Left lung (tissue), 10 donors: Measurements from ENCODE around the gene DOK7. TPM values are rescaled to one million over a fixed set of nuclear protein-coding genes. Genes with fewer than 3 reads are reported as not detected.

ENCODE experiments used
- ATAC-seq: fragments of 200-7000 bp; cut with Tn5 transposase; one replicate; pipeline ENCODE4 v1.9.1; 2020; ENCODE audit warnings: moderate library complexity
- DNase-seq, 4 donors: peaks; one replicate each; pipeline ENCODE4 v3.0.0-alpha.2; 2013 to 2020
- H3K27ac ChIP-seq, 2 donors: fragments of 200-600 bp; sonication (generic) in 1 of 2; one replicate each; pipeline versions ENCODE4 v1.5.0 to v1.8.0; 2020 to 2021
- H3K27me3 ChIP-seq, 2 donors: fragments of 200-600 bp; sonication (generic) in 1 of 2; one replicate each; pipeline versions ENCODE4 v1.5.0 to v1.8.0; 2020 to 2021
- H3K36me3 ChIP-seq, 2 donors: fragments of 200-600 bp; sonication (generic) in 1 of 2; one replicate each; pipeline versions ENCODE4 v1.5.0 to v1.8.0; 2020 to 2021
- H3K4me1 ChIP-seq, 2 donors: fragments of 200-600 bp; one replicate each; pipeline ENCODE4 v1.8.0; 2021
- H3K4me3 ChIP-seq, 2 donors: fragments of 200-600 bp; sonication (generic) in 1 of 2; one replicate each; pipeline versions ENCODE4 v1.5.0 to v1.8.0; 2020 to 2021; ENCODE audit warnings: mild to moderate bottlenecking in 1 of 2
- H3K9me3 ChIP-seq, 2 donors: fragments of 200-600 bp; sonication (generic) in 1 of 2; one replicate each; pipeline versions ENCODE4 v1.5.0 to v1.8.0; 2020 to 2021
- intact Hi-C, 2 donors: fragments of 100-400 bp; cut with DNase I; formaldehyde crosslinking; loops; one replicate each; pipeline versions ENCODE4 v1.11.2 to v1.14.2; 2022
- polyA plus RNA-seq, 6 donors: library from polyadenylated mRNA; unstranded; fragments of 120-200 nt; gene quantifications; one replicate each; pipeline ENCODE4 v1.2.1, GENCODE V29; 2013; ENCODE audit not compliant: insufficient read length in 6 of 6
- total RNA-seq, 2 donors: library from RNA; stranded (reverse); fragmentation: NEBNext Ultra II Directional; extraction: Animal tissue kit (Norgen Biotek cat#: 25700); gene quantifications; one replicate each; pipeline ENCODE4 v1.2.1, GENCODE V29; 2021
- TF ChIP-seq, protein P1 (sequence below), 2 donors: fragments of 200-600 bp; sonication (generic) in 1 of 2; IDR thresholded peaks; one replicate each; pipeline versions ENCODE4 v1.5.0 to v1.8.0; 2021; ENCODE audit warnings: antibody characterized with exemption in 2 of 2
- donor health status: DM: no; HTN: yes; CAD: no.
- donor health status: DM: no; HTN: no; CAD: no.

Gene DOK7
- total and polyA plus RNA-seq, 8 donors: 0.28 to 6.3 (median 1.2) TPM

DNA sequence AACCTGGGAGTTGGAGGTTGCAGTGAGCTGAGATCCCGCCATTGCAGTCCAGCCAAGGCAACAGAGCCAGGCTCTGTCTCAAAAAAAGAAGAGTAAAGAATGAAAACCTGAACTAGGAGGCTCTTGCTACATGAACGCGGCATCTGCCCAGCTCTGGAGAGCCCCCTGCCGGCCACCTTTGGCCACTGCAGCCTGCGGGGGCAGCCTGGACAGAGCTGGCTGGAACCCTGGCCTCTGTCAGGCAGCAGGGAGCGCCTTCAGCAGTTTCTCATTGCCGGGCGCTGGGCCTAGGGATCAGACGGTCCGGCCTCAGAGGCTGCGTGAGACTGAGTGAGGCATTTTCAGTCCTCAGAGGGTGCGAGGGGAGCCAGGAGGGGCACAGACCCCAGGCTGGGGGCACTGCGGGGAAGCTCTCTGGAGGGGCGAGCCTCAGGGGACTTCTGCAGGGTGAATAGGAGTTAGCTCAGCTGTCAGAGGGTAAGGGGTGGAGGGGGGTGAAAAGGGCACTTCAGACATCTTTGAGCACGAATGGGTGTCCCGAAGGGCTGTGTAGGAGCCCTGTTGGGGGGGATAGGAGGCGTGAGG, 17.5 kb downstream of the DOK7 start:
- TF ChIP-seq, protein P1, sequence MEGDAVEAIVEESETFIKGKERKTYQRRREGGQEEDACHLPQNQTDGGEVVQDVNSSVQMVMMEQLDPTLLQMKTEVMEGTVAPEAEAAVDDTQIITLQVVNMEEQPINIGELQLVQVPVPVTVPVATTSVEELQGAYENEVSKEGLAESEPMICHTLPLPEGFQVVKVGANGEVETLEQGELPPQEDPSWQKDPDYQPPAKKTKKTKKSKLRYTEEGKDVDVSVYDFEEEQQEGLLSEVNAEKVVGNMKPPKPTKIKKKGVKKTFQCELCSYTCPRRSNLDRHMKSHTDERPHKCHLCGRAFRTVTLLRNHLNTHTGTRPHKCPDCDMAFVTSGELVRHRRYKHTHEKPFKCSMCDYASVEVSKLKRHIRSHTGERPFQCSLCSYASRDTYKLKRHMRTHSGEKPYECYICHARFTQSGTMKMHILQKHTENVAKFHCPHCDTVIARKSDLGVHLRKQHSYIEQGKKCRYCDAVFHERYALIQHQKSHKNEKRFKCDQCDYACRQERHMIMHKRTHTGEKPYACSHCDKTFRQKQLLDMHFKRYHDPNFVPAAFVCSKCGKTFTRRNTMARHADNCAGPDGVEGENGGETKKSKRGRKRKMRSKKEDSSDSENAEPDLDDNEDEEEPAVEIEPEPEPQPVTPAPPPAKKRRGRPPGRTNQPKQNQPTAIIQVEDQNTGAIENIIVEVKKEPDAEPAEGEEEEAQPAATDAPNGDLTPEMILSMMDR (IDR thresholded peaks at IDR 0.05): peak; percentile 99 to 100
- H3K4me1 ChIP-seq: peaks cover 0 to 13% of the 10 kb centered on the region in 2 donors
- intact Hi-C loops: no loop called here
- no peaks in the 10 kb centered on the region for H3K36me3 ChIP-seq
- DNase-seq: peak; percentile 57 to 95 (median 80)
- peak; percentile 79 for ATAC-seq
- no peaks in the 10 kb centered on the region for H3K9me3 ChIP-seq
- no peak overlapping the region for H3K4me3 ChIP-seq
- peaks cover 6 to 91% of the 10 kb centered on the region in 2 donors for H3K27me3 ChIP-seq
- no peak overlapping the region for H3K27ac ChIP-seq

DNA sequence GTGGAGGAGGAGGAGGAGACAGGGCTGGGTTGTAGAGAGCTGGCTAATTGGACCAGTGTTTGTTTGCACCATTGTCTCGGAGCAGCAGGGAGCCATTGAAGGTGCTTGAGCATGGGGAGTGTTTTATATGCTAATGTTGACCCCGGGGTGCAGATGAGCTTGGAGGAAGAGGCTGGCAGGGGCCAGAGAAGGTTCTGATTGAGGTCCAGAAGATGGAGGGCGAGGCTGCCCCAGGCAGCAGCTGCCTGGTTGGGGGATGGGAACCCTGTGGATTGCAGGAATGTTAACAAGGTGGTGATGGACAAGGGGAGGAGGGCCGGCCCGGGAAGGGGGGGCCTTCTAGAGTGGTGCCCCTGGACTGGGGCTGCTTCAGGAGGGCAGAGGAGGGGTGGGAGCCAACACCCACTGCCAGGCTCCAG, 18.0 kb downstream of the DOK7 start:
- no peaks in the 10 kb centered on the region for H3K36me3 ChIP-seq
- H3K27ac ChIP-seq: no peak overlapping the region
- intact Hi-C loops: no loop called here
- H3K9me3 ChIP-seq: no peaks in the 10 kb centered on the region
- no peak overlapping the region for H3K4me3 ChIP-seq
- TF ChIP-seq, protein P1 (IDR thresholded peaks at IDR 0.05): no peak
- DNase-seq: peak in 1 of 4 donors; percentile 51
- H3K27me3 ChIP-seq: peaks cover 6 to 93% of the 10 kb centered on the region in 2 donors
- peaks cover 0 to 13% of the 10 kb centered on the region in 2 donors for H3K4me1 ChIP-seq
- ATAC-seq: peak; percentile 7

DNA sequence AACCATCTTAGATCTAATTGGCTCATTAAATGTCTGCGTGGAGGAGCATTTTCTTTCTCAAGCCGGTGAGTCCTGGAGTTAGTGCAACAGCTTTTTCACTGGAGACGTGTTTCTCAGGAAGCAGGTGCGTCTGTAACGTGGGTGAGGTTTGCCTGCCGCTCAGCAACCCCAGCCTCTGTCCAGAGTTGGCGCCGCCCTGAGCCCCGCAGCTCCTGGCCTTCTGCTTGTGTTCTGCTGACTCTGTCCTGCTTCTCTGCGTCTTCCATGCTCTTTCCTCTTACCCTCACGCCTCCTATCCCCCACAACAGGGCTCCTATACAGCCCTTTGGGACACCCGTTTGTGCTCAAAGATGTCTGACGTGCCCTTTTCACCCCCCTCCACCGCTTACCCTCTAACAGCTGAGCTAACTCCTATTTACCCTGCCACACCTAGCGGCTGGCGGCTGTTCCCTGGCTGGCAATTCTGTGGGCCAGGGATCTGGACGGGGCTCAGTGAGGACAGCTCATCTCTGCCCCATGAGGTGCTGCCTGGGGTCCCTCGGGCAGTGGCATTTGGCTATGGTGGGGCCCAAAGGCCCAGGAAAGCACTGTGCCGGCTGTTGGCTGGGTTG, 18.8 kb downstream of the DOK7 start:
- H3K4me3 ChIP-seq: no peak overlapping the region
- DNase-seq (peak in 1 of 4 donors; percentile 45), ATAC-seq (no peak)
- no peaks in the 10 kb centered on the region for H3K36me3 ChIP-seq
- no peaks in the 10 kb centered on the region for H3K9me3 ChIP-seq
- TF ChIP-seq, protein P1 (IDR thresholded peaks at IDR 0.05): no peak
- peaks cover 0 to 13% of the 10 kb centered on the region in 2 donors for H3K4me1 ChIP-seq
- no peak overlapping the region for H3K27ac ChIP-seq
- intact Hi-C loops: no loop called here
- H3K27me3 ChIP-seq: peaks cover 6 to 96% of the 10 kb centered on the region in 2 donors

DNA sequence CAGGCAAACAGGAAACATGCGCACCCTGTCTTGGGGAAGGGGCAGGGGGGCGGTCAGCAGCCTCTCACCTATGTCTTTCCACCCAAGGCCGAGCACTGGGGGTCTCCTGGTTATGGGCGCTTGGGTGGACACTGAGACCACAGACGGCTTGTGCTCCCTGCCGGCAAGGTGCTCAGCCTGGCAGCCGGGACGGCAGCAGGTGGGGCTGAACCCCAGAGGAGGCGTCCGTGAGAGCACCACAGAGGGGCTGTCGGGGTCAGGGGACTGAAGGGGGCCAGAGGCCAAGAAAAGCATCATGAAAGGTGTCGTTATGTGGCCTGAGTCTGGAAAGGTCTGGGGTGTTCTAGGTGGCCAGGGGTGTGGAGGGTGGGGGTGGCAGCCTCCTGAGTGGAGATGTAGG, 19.6 kb downstream of the DOK7 start:
- no peak overlapping the region for H3K27ac ChIP-seq
- ATAC-seq: no peak
- peak in 1 of 4 donors; percentile 63 for DNase-seq
- H3K4me1 ChIP-seq: peaks cover 0 to 13% of the 10 kb centered on the region in 2 donors
- H3K36me3 ChIP-seq: no peaks in the 10 kb centered on the region
- peaks cover 6 to 97% of the 10 kb centered on the region in 2 donors for H3K27me3 ChIP-seq
- no peak overlapping the region for H3K4me3 ChIP-seq
- H3K9me3 ChIP-seq: no peaks in the 10 kb centered on the region
- intact Hi-C loops: no loop called here
- TF ChIP-seq, protein P1 (IDR thresholded peaks at IDR 0.05): no peak

DNA sequence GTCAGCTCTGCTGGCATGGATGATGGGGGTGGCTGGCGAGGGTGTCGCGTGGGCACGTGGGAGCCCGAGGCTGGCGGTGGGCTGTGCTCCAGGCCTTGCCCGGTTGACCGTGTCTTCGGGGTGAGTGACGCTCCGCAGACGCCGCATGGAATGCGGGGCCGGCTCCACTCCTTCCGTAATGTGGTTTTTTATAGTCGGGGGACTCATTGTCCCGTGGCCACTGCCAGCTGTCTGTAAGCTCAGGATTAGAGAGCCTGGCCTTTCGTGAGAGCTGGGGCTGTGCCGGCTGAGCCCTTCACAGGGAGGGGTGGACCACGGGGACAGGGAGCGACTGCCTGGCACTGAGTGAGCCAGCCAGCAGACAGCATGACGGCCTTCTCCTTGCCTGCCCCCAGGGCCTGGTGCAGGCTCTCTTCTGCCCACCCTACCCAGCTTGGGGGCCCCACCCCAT, 20.4 kb downstream of the DOK7 start:
- Histone ChIP-seq H3K9me3 (no peaks in the 10 kb centered on the region), H3K27me3 (peaks cover 6 to 97% of the 10 kb centered on the region in 2 donors), H3K4me1 (peaks cover 0 to 13% of the 10 kb centered on the region in 2 donors), H3K4me3 (no peak overlapping the region), H3K36me3 (no peaks in the 10 kb centered on the region), H3K27ac (no peak overlapping the region)
- intact Hi-C loops: no loop called here
- TF ChIP-seq, protein P1 (IDR thresholded peaks at IDR 0.05): no peak
- DNase-seq (peak in 1 of 4 donors; percentile 74), ATAC-seq (no peak)
